ENCODE results near the gene STEAP1B. TPM values are rescaled to one million over a fixed set of nuclear protein-coding genes. Genes with fewer than 3 reads are reported as not detected.

The STEAP1B gene
- total RNA-seq, 5 donors from 2014 or later (not counting 1 experiment from before 2014, with no cell fraction given), result 0.28 to 0.44 (median 0.31) TPM; not detected in 1

- Mint-ChIP-seq H3K36me3 (no peaks in the 10 kb centered on the region), H3K9me3 (no peaks in the 10 kb centered on the region), H3K4me1 (no peaks in the 10 kb centered on the region), H3K4me3 (no peak overlapping the region), H3K27ac (no peak overlapping the region), H3K27me3 (peaks cover 4 to 8% of the 10 kb centered on the region in 2 donors)
- WGBS (ENCODE audit: insufficient coverage), result 100% methylated on average over 2 of the region's 3 CpGs
- Histone ChIP-seq H3K4me1 (ENCODE audit: control insufficient read depth in 1 of 2, extremely low read depth in 1 of 2, insufficient read depth in 2 of 2, low read length in 2 of 2) (no peaks in the 10 kb centered on the region), H3K27ac (ENCODE audit: low read length) (no peak overlapping the region), H3K9me3 (no peaks in the 10 kb centered on the region), H3K36me3 (ENCODE audit: control insufficient read depth in 2 of 2, extremely low read depth in 1 of 2, insufficient read depth in 1 of 2, low read length in 1 of 2) (no peaks in the 10 kb centered on the region), H3K4me3 (ENCODE audit: control insufficient read depth in 1 of 2, extremely low read depth in 1 of 2, low read length in 1 of 2) (no peak overlapping the region), H3K27me3 (replicated peaks in 1 of 2; ENCODE audit: control insufficient read depth in 2 of 2, extremely low read depth in 1 of 2, insufficient read depth in 2 of 2, low read length in 1 of 2) (no peaks in the 10 kb centered on the region)
- ChIA-PET CTCF (no interaction called here), POLR2A (no interaction called here)
- no peak for DNase-seq
- no peak for ATAC-seq (replicated peaks in 1 of 4)
Observed at GRCh38 chr7:22373388-22373787, 126.6 kb downstream of the STEAP1B start.

GRCh38 chr7:22372863-22373262 lies 127.1 kb downstream of the STEAP1B start:
- Mint-ChIP-seq H3K9me3 (no peaks in the 10 kb centered on the region), H3K27me3 (peaks cover 4 to 8% of the 10 kb centered on the region in 2 donors), H3K36me3 (no peaks in the 10 kb centered on the region), H3K4me3 (no peak overlapping the region), H3K4me1 (no peaks in the 10 kb centered on the region), H3K27ac (no peak overlapping the region)
- POLR2A ChIA-PET, result no interaction called here
- Histone ChIP-seq H3K27me3 (replicated peaks in 1 of 2; ENCODE audit: control insufficient read depth in 2 of 2, extremely low read depth in 1 of 2, insufficient read depth in 2 of 2, low read length in 1 of 2) (no peaks in the 10 kb centered on the region), H3K27ac (ENCODE audit: low read length) (no peak overlapping the region), H3K4me1 (ENCODE audit: control insufficient read depth in 1 of 2, extremely low read depth in 1 of 2, insufficient read depth in 2 of 2, low read length in 2 of 2) (no peaks in the 10 kb centered on the region), H3K36me3 (ENCODE audit: control insufficient read depth in 2 of 2, extremely low read depth in 1 of 2, insufficient read depth in 1 of 2, low read length in 1 of 2) (no peaks in the 10 kb centered on the region), H3K4me3 (ENCODE audit: control insufficient read depth in 1 of 2, extremely low read depth in 1 of 2, low read length in 1 of 2) (no peak overlapping the region), H3K9me3 (no peaks in the 10 kb centered on the region)
- no peak for ATAC-seq (replicated peaks in 1 of 4)
- CTCF ChIA-PET, result no interaction called here
- no peak for DNase-seq
- WGBS (ENCODE audit: insufficient coverage), result 83% methylated on average over 2 of the region's 6 CpGs

GRCh38 chr7:22371878-22372277 lies 128.1 kb downstream of the STEAP1B start:
- Histone ChIP-seq H3K4me3 (ENCODE audit: control insufficient read depth in 1 of 2, extremely low read depth in 1 of 2, low read length in 1 of 2) (no peak overlapping the region), H3K27ac (ENCODE audit: low read length) (no peak overlapping the region), H3K36me3 (ENCODE audit: control insufficient read depth in 2 of 2, extremely low read depth in 1 of 2, insufficient read depth in 1 of 2, low read length in 1 of 2) (no peaks in the 10 kb centered on the region), H3K9me3 (no peaks in the 10 kb centered on the region), H3K4me1 (ENCODE audit: control insufficient read depth in 1 of 2, extremely low read depth in 1 of 2, insufficient read depth in 2 of 2, low read length in 2 of 2) (no peaks in the 10 kb centered on the region), H3K27me3 (replicated peaks in 1 of 2; ENCODE audit: control insufficient read depth in 2 of 2, extremely low read depth in 1 of 2, insufficient read depth in 2 of 2, low read length in 1 of 2) (no peaks in the 10 kb centered on the region)
- ChIA-PET POLR2A (no interaction called here), CTCF (no interaction called here)
- Mint-ChIP-seq H3K27ac (no peak overlapping the region), H3K36me3 (no peaks in the 10 kb centered on the region), H3K27me3 (peaks cover 0 to 8% of the 10 kb centered on the region in 2 donors), H3K9me3 (no peaks in the 10 kb centered on the region), H3K4me3 (no peak overlapping the region), H3K4me1 (no peaks in the 10 kb centered on the region)
- no peak for DNase-seq
- no peak for ATAC-seq (replicated peaks in 1 of 4)

Other genes with a start within 250 kb of the STEAP1B start
- 1 to 10 TPM in 1 of 5 donors, under 1 TPM in 4; 0.12 to 2.4 (median 0.61) TPM for gene RAPGEF5, start 143.0 kb downstream of the STEAP1B start, total RNA-seq
- 1 to 10 TPM in 1 of 5 donors, under 1 TPM in 1, not detected in 3; 0.68 to 1.2 TPM for gene IL6, start 227.0 kb upstream of the STEAP1B start, total RNA-seq